Mucosa of gallbladder (tissue), 1 donor: ENCODE data around the gene GALT. TPM values are rescaled to one million over a fixed set of nuclear protein-coding genes. Genes with fewer than 3 reads are reported as not detected.
A peak's percentile ranks its signal among the peaks of the same experiment; 100 is the strongest.

Experiments
- DNase-seq: peaks from one replicate; pipeline ENCODE4 v3.0.0-alpha.2; 2020; ENCODE audit warnings: low spot score
- total RNA-seq: library from RNA; stranded (reverse); gene quantifications from one replicate; pipeline ENCODE4 v1.2.1, GENCODE V29; 2021
- donor health status: DM: no; HTN: no; CAD: no.

GALT gene
- total RNA-seq, result 63.6 TPM

- DNase-seq, result peak; percentile 95
These were observed at the start of gene GALT for GRCh38 chr9:34646211-34647083. TSS of gene GALT (plus strand) at chr9:34646675. CDS start at chr9:34646705, 30 bp downstream.

- DNase-seq, result no peak
These were observed 46.9 kb upstream of the GALT start for GRCh38 chr9:34599546-34599945.

GRCh38 chr9:34600908-34601307 is 45.6 kb upstream of the GALT start:
- DNase-seq, result no peak

- no peak for DNase-seq
These were observed 44.4 kb upstream of the GALT start for GRCh38 chr9:34601937-34602573.

GRCh38 chr9:34603610-34604231 is 42.8 kb upstream of the GALT start:
- peak; percentile 86 for DNase-seq

- DNase-seq, result no peak
These were observed 40.3 kb upstream of the GALT start for GRCh38 chr9:34606190-34606589.

- no peak for DNase-seq
These were observed 39.6 kb upstream of the GALT start for GRCh38 chr9:34606905-34607304.

- DNase-seq, result no peak
These were observed 39.1 kb upstream of the GALT start for GRCh38 chr9:34607331-34607730.

GRCh38 chr9:34610434-34611206 is 35.9 kb upstream of the GALT start:
- no peak for DNase-seq

- no peak for DNase-seq
These were observed 35.1 kb upstream of the GALT start for GRCh38 chr9:34611251-34611810.

GRCh38 chr9:34611811-34612787 is 34.4 kb upstream of the GALT start, which contains the start of gene RPP25L:
TSS of gene RPP25L (minus strand) at chr9:34612097. CDS start at chr9:34611296, 801 bp downstream.
- DNase-seq, result peak; percentile 89

- DNase-seq, result peak; percentile 84
These were observed 33.6 kb upstream of the GALT start for GRCh38 chr9:34612788-34613390.

- DNase-seq, result no peak
These were observed 31.3 kb upstream of the GALT start for GRCh38 chr9:34615132-34615531.

- peak; percentile 94 for DNase-seq
These were observed 26.1 kb upstream of the GALT start, which contains the start of gene DCTN3 for GRCh38 chr9:34620061-34620994. TSS of gene DCTN3 (minus strand) at chr9:34620495. CDS start at chr9:34620464, 31 bp downstream.

GRCh38 chr9:34623374-34624235 is 22.9 kb upstream of the GALT start:
- no peak for DNase-seq

GRCh38 chr9:34624475-34625185 is 21.8 kb upstream of the GALT start:
- no peak for DNase-seq

- DNase-seq, result no peak
These were observed 21.3 kb upstream of the GALT start for GRCh38 chr9:34625186-34625486.
